Heart left ventricle (tissue), 16 donors: Measurements from ENCODE around the gene NIPAL3. TPM values are rescaled to one million over a fixed set of nuclear protein-coding genes. Genes with fewer than 3 reads are reported as not detected.

ENCODE experiments used
- ATAC-seq, 4 donors: fragments of 200-7000 bp; cut with Tn5 transposase; one replicate each; pipeline ENCODE4 v1.9.1; 2020 to 2022; ENCODE audit warnings: moderate library complexity in 4 of 4, mild to moderate bottlenecking in 3 of 4, moderate number of reproducible peaks in 1 of 4
- DNase-seq, 5 donors: peaks; one replicate each; pipeline ENCODE4 v3.0.0-alpha.2; 2020
- H3K27ac ChIP-seq, 12 donors: fragments of 200-600 bp; sonication (generic) in 4 of 12; one replicate each; pipeline versions ENCODE4 v1.5.0 to v1.8.0; 2016 to 2022; ENCODE audit warnings: mild to moderate bottlenecking in 2 of 12
- H3K27me3 ChIP-seq, 9 donors: fragments of 200-600 bp; sonication (generic) in 2 of 9; one replicate each; pipeline versions ENCODE4 v1.5.1 to v1.8.0; 2016 to 2022; ENCODE audit warnings: mild to moderate bottlenecking in 3 of 9
- H3K36me3 ChIP-seq, 9 donors: fragments of 200-600 bp; sonication (generic) in 2 of 9; one replicate each; pipeline versions ENCODE4 v1.5.0 to v1.8.0; 2018 to 2022; ENCODE audit warnings: mild to moderate bottlenecking in 2 of 9
- H3K4me1 ChIP-seq, 12 donors: fragments of 200-600 bp; sonication (generic) in 4 of 12; one replicate each; pipeline versions ENCODE4 v1.5.0 to v1.8.0; 2016 to 2022; ENCODE audit warnings: mild to moderate bottlenecking in 3 of 12
- H3K4me3 ChIP-seq, 12 donors: fragments of 200-600 bp; sonication (generic) in 4 of 12; one replicate each; pipeline versions ENCODE4 v1.5.0 to v1.8.0; 2017 to 2022; ENCODE audit warnings: mild to moderate bottlenecking in 9 of 12, moderate library complexity in 4 of 12
- H3K9me3 ChIP-seq, 12 donors: fragments of 200-600 bp; sonication (generic) in 4 of 12; one replicate each; pipeline versions ENCODE4 v1.5.0 to v1.8.0; 2016 to 2022; ENCODE audit warnings: mild to moderate bottlenecking in 1 of 12
- POLR2A ChIP-seq, 2 donors: fragments of 450-650 bp; IDR thresholded peaks; one replicate each; pipeline ENCODE4 v1.6.1; 2017; ENCODE audit warnings: antibody characterized with exemption in 2 of 2, mild to moderate bottlenecking in 2 of 2, moderate library complexity in 2 of 2
- WGBS, 4 donors: extraction: QIAGEN DNeasy Blood & Tissue Kit in 2 of 4; methylation state at CpG; one replicate each; pipeline versions ENCODE4 v1.1.5 to v1.1.7; 2013 to 2018; 5-methylcytosine and 5-hydroxymethylcytosine counted together
- intact Hi-C, 10 donors: fragments of 100-400 bp; cut with DNase I; formaldehyde crosslinking; loops; one replicate each; pipeline versions ENCODE4 v1.11.1 to v1.14.2; 2022
- polyA plus RNA-seq, 2 donors: library from polyadenylated mRNA; stranded (reverse); fragments of 200-250 nt; gene quantifications; one replicate each; pipeline ENCODE4 v1.2.3, GENCODE V29; 2013
- total RNA-seq, 9 donors: library from RNA; depleted of rRNA in 2 of 9; stranded (reverse); fragments of >200 nt in 2 of 9; fragmentation: NEBNext Ultra II Directional in 3 of 9; extraction: Animal tissue kit (Norgen Biotek cat#: 25700) in 3 of 9; gene quantifications; one replicate each; pipeline versions ENCODE4 v1.1.0 to v1.2.4, GENCODE V29; 2016 to 2023
- TF ChIP-seq, protein P1 (sequence below), 12 donors: fragments of 200-600 bp; sonication (generic) in 4 of 12; IDR thresholded peaks; one replicate each; pipeline versions ENCODE4 v1.5.0 to v1.8.0; 2018 to 2022; ENCODE audit warnings: antibody characterized with exemption in 12 of 12, mild to moderate bottlenecking in 5 of 12
- donor health status: ischemic (EF 13 %, LVEDD 7.1; RV severe dilation, severe dysfunction).
- donor health status: healthy with polysubstance abuse.
- donor health status: DM: no; HTN: yes; CAD: no.
- donor health status: DM: no; HTN: no; CAD: no.
- donor health status: ischemic (EF 25% LVEDD 6.9; RV normal size, moderate dysfunction).
- donor health status: ischemic (EF 25% LVEDD 5.7; RV mildly dilated, moderate dysfunction).
- donor health status: healthy.
- donor health status: DM: yes; HTN: yes; CAD: no.
- donor health status: ischemic (EF 35%, LVEDD 5.7; RV mildly dilated, moderate dysfunction).
- donor health status: nonischemic (EF 11% LVEDD 7.7; RV severe dilation, severe dysfunction).
- donor health status: DM: yes; HTN: yes; CAD: no.
- donor health status: PGD.
- donor health status: ischemic (EF 29% LVEDD 5.4; RV normal size, mild dysfunction).
- donor health status: nonischemic (EF 23%, LVEDD 6.1; RV moderate dilation, normal function).

NIPAL3 gene
- total and polyA plus RNA-seq, 11 donors, result 9.8 to 48.3 (median 27.8) TPM

DNA sequence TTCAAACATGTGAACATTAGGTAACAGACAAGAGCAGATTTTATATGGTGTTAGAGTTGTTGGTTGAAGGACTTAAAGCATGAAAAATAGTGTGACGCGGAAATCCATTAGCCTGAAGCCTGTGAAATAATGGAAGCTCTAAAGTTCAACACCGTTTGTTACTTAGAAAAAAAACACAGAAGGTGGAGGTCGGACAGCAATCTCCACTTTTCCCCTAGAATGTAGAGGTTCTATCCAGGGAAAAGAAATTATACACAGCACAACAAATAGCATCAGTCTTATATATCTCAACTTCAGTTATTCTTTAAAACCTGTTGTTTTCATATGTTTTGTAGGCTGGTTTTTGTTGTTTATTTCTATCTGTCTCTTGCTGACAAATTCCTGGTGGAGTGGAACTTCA lies 89.0 kb downstream of the NIPAL3 start:
- Histone ChIP-seq H3K27me3 (no peaks in the 10 kb centered on the region), H3K36me3 (no peaks in the 10 kb centered on the region), H3K4me3 (peak overlapping the region in 1 of 12 donors; percentile 83), H3K27ac (peak overlapping the region in 1 of 12 donors; percentile 71), H3K9me3 (no peaks in the 10 kb centered on the region), H3K4me1 (peaks cover 0 to 31% (median 9%) of the 10 kb centered on the region in 12 donors)
- ATAC-seq (no peak), DNase-seq (no peak)
- TF ChIP-seq, protein P1, sequence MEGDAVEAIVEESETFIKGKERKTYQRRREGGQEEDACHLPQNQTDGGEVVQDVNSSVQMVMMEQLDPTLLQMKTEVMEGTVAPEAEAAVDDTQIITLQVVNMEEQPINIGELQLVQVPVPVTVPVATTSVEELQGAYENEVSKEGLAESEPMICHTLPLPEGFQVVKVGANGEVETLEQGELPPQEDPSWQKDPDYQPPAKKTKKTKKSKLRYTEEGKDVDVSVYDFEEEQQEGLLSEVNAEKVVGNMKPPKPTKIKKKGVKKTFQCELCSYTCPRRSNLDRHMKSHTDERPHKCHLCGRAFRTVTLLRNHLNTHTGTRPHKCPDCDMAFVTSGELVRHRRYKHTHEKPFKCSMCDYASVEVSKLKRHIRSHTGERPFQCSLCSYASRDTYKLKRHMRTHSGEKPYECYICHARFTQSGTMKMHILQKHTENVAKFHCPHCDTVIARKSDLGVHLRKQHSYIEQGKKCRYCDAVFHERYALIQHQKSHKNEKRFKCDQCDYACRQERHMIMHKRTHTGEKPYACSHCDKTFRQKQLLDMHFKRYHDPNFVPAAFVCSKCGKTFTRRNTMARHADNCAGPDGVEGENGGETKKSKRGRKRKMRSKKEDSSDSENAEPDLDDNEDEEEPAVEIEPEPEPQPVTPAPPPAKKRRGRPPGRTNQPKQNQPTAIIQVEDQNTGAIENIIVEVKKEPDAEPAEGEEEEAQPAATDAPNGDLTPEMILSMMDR (IDR thresholded peaks at IDR 0.05), result no peak
- no peak for TF ChIP-seq POLR2A (IDR thresholded peaks at IDR 0.05)
- WGBS, 4 donors, result 94 to 97% (median 96%) methylated on average over 4 of the region's 4 CpGs
- intact Hi-C loops, result loop anchor here in 6 of 10 donors (5.0 to 10.0 kb wide), 2 partner anchors 87 to 90 kb away; partner anchors contain the start of genes NIPAL3 (in 6 of the 6) and STPG1 (in 2 of the 6)

DNA sequence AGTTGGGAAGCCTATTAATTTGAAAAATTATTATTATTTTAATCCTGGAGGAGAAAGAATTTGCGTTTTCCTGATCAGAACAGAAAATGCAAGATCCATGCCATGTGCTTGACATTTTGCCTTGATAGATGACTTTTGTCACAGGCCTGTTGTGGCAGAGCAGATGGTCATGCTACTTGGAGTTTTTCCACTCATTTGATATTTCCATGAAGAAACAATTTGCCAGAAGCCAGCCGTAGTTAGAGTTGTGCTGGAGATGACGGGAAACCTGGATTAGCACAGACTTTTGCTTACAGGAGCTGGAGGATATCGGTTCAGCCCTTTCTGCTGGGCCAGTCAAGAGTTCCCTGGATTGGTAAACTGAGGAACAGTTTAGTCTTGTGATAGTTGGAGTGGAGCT lies 90.2 kb downstream of the NIPAL3 start:
- intact Hi-C loops, result loop anchor here in 3 of 10 donors (5.0 to 10.0 kb wide), 2 partner anchors 89 to 91 kb away; partner anchors contain the start of genes NIPAL3 (in 3 of the 3) and STPG1 (in 2 of the 3)
- DNase-seq (no peak), ATAC-seq (no peak)
- peaks cover 0 to 26% (median 9%) of the 10 kb centered on the region in 12 donors for H3K4me1 ChIP-seq
- H3K27ac ChIP-seq, result peak overlapping the region in 1 of 12 donors; percentile 34
- no peak overlapping the region for H3K4me3 ChIP-seq
- no peaks in the 10 kb centered on the region for H3K36me3 ChIP-seq
- TF ChIP-seq POLR2A (IDR thresholded peaks at IDR 0.05), result no peak
- TF ChIP-seq, protein P1 (IDR thresholded peaks at IDR 0.05), result no peak
- WGBS, 4 donors, result 89 to 95% (median 91%) methylated on average over 4 of the region's 4 CpGs
- no peaks in the 10 kb centered on the region for H3K9me3 ChIP-seq
- no peaks in the 10 kb centered on the region for H3K27me3 ChIP-seq

DNA sequence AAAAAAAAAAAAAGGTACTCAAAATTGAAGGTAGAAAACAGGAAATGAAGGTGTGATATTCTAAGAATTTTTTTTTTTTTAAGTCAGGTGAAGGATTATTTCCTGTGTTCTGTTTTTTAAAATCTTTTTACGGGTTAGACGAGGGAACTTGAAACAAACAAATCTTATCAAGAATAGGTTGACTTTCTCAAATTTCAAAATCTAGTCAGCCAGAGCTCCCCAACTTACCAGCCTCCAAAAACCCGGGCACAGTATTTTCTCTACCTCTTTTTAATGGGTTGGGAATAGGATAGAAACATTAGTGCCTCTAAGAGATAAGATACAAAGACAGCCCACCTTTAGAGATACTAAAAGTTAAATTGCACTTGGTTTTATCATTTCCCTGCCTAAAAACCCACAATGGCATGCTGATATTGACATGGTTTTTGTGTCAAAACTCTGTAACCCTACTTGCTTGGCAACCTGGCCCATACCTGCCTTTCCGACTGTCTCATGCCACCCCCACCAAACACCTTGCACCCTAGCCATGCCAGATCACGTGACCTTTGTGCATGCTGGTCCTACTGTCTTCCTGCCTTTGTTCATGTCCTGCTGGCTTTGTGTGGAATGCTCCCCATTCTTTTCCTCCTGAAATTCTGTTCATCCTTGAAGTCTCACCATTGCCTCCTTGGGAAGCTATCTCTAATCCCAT lies 91.2 kb downstream of the NIPAL3 start:
- no peaks in the 10 kb centered on the region for H3K36me3 ChIP-seq
- intact Hi-C loops, result loop anchor here in 3 of 10 donors (5.0 to 10.0 kb wide), 2 partner anchors 90 to 92 kb away; partner anchors contain the start of genes NIPAL3 (in 3 of the 3) and STPG1 (in 2 of the 3)
- ATAC-seq (no peak), DNase-seq (no peak)
- peak overlapping the region in 1 of 12 donors; percentile 28 for H3K27ac ChIP-seq
- no peaks in the 10 kb centered on the region for H3K9me3 ChIP-seq
- H3K27me3 ChIP-seq, result no peaks in the 10 kb centered on the region
- peaks cover 0 to 16% (median 6%) of the 10 kb centered on the region in 12 donors for H3K4me1 ChIP-seq
- no peak overlapping the region for H3K4me3 ChIP-seq
- 79 to 85% (median 81%) methylated on average over 5 of the region's 5 CpGs for WGBS, 4 donors
- no peak for TF ChIP-seq POLR2A (IDR thresholded peaks at IDR 0.05)
- TF ChIP-seq, protein P1 (IDR thresholded peaks at IDR 0.05), result no peak

DNA sequence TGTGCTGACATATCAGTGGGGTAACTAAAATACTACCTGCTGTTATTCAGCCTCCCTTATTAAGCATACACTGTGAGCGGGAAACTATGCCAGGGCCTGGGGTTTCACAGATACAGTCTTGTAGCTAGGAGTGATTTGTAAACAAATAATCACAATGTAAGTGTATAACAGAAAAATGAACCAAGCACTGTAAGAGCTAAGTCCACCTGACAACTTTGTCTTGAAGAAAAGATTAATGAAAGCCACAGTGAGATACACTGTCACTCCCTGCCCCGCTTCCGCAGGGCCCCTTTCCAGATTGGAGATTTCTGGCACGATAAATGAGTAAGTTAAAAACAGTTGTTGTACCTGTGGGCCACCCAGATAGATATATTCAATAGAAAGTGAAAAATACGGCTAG lies 91.8 kb downstream of the NIPAL3 start:
- intact Hi-C loops, result loop anchor here in 3 of 10 donors (5.0 to 10.0 kb wide), 2 partner anchors 90 to 93 kb away; partner anchors contain the start of genes NIPAL3 (in 3 of the 3) and STPG1 (in 2 of the 3)
- no peaks in the 10 kb centered on the region for H3K27me3 ChIP-seq
- no peak for DNase-seq

More for the DNA sequence above, 91.8 kb downstream of the NIPAL3 start:
- Histone ChIP-seq H3K36me3 (no peaks in the 10 kb centered on the region), H3K4me1 (peaks cover 0 to 14% (median 5%) of the 10 kb centered on the region in 12 donors), H3K4me3 (no peak overlapping the region), H3K27ac (peak overlapping the region in 1 of 12 donors; percentile 28), H3K9me3 (no peaks in the 10 kb centered on the region)
- TF ChIP-seq POLR2A (IDR thresholded peaks at IDR 0.05), result no peak
- TF ChIP-seq, protein P1 (IDR thresholded peaks at IDR 0.05), result no peak
- ATAC-seq, result no peak
- 88 to 90% (median 89%) methylated on average over 5 of the region's 5 CpGs for WGBS, 4 donors
